Stimulated activated CD4-positive, alpha-beta T cell treated with anti-CD3 and anti-CD28 coated beads, Interleukin-1b, Interleukin-23, amount 100 ng/mL, for 1 hour (primary cell): Measurements from ENCODE around the gene KIAA0319L.
A peak's percentile ranks its signal among the peaks of the same experiment; 100 is the strongest.

Source experiments
- DNase-seq, 2 donors: peaks; one replicate each; pipeline ENCODE4 v3.0.0-alpha.2; 2020; ENCODE audit warnings: low read depth in 2 of 2

KIAA0319L gene

DNA sequence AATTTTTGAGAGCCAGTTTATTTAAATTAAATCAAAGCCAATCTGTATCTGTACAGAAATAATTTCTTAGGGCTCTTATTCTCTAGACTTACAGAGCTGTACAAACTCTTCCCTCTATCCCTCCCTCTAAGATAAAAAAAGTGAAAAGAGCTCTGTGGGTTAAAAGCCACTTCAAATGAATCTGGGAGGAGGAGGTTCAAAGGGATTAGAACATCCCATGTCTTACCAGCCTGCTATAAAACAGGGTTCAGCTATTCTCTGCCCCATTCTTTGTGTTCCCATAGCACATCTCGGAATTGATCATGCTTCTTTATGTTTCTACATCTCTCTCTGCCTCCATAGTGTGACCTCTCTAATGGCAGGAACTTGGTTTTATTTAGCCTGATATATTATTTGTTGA is 19.4 kb downstream of the KIAA0319L start:
- DNase-seq: no peak

DNA sequence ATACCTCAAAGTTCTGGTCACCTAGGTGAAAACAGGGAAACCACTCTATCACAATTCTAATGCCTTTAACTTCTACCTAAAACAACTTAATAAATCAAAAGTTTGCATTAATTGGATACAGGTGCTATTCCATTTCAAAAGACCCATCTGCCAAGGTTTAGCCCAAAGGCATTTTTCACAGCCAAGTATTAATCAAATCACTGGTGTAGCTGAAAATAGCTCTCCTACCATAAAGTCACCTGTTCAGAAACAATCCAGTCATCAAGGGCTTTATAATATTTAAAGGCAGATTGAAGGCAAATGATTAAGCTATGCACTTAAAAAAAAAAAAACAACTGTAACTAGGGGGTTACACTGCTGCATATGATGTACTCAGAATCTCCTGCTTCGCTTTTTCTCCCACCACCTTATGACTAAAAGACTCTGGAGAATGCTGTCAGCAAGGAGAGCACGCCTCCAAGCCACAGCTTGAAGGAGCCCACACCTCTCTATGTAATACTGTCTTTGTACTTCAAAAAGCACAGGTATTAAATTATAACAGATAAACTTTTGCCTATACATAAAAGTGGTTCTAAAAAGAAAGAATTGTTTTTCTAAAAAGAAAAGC is 20.5 kb downstream of the KIAA0319L start:
- no peak for DNase-seq

DNA sequence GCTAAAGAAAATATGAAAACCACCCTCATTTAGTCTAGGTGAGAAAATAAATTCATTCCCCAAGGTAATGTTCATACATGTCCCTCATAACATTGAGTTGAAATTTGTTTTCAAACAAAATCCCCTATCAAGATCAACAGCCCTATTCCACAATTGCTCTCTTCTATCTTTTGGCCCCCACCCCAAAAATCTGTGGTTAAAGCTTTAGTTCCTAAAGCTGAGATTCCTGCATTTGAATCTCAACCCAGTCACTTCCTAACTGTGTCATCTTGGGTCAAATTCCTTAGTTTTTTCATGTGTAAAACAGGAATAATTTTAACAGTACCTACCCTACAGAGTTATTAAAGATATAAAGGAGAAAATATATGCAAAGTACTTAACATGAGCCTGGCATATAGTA is 22.0 kb downstream of the KIAA0319L start:
- no peak for DNase-seq

DNA sequence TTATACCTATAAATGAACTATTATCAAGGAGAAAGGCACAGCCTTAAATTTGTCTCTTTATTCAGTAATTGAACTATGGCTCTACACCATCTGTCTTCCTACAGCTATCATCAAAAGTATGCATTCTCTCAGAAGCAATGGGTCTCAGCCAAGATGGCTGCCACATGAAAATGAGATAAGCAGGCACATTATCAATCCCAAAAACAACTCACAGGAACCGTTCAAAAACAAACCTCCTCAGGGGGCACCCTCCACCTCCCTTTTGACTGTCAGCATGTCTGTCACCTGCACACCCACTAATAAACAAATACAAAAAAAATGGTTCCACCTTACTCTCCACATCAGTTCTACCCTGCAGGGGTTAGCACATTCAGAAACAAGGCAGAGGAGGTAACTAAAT is 23.6 kb downstream of the KIAA0319L start:
- no peak for DNase-seq

DNA sequence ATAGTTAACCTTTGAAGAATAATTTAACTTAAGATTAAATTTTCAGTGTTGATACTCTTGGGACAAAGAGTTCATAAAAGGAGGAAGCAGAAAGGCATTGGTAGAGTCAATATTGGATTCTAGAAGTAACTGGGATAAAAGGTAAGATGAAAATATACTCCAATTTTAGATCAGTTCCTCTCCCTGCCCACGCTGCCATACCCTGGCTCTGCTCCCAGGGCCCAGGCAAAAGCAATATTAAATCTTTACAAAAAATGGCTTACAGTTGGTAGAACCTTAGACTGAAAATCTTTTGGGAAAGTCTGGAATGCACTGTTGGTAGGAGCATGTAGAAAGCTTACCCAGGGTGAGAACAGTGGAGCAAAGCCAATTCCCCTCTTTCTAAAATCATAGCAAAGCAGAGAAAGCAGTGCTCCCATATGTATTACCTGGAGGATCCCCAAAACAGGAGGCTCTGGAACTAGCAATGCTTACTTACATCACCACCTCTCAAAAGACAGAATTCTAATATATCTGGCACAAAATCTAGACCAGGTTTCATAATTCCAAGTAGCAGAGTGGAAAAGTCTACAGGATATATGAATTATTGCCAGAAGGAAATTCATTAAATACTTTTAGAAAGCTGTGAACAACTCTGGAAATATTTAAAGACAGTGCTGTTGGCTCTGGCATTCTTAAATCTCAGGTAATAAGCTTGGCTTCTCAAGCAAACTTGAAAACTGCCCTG is 24.5 kb downstream of the KIAA0319L start:
- no peak for DNase-seq

DNA sequence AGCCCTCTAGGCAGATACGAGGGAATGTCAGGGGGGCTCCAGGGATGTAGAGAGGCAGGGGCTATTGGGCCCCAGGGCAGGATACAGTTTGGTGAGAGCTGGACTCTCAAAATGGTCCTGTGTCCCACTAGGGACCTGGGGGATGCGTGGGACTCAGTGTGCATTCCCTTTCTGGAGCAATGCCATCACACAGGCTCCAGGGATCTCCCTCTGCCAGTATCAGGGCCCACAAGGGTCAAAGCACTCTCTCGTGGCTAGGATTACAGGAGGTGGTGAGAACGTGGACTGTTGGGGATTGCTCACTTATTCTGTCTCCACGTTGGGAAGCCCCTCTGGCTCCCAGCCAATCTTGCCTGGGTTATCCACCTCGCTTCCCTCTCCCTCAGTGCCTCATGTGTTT is 25.8 kb downstream of the KIAA0319L start:
- no peak for DNase-seq

DNA sequence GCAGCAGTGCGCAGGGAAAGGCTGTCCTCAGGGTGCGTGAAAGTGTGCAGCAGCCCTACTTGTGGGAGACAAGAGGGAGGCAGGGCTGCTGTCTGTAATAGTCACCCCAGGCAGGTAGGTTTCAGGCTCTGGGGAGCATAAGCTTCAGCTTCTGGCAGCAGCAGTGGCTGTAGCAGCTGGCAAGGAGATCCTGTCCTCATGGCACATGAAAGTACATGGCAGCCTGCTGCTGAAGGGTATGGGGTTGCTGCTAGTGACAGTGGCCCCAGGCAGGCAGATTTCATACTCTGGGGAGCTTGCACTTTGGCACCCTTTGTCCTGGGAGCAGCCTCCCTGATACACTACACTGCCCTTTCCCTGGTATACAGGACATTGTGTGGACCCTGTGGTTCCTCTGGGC is 26.3 kb downstream of the KIAA0319L start:
- DNase-seq: no peak

DNA sequence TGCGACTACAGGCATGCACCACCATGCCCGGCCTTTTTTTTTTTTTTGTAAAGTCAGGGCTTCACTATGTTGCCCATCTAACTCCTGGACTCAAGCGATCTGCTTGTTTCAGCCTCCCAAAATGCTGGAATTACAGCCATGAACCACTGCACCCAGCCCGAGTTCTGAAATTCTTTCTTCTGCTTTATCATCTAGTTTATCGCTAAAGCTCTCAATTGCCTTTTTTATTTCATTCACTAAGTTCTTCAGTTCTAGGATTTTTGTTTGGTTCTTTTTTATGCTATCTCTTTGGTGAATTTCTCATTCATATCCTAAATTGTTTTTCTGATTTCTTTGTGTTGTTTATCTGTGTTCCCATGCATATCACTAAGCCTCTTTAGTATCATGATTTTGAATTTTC is 27.0 kb downstream of the KIAA0319L start:
- no peak for DNase-seq

DNA sequence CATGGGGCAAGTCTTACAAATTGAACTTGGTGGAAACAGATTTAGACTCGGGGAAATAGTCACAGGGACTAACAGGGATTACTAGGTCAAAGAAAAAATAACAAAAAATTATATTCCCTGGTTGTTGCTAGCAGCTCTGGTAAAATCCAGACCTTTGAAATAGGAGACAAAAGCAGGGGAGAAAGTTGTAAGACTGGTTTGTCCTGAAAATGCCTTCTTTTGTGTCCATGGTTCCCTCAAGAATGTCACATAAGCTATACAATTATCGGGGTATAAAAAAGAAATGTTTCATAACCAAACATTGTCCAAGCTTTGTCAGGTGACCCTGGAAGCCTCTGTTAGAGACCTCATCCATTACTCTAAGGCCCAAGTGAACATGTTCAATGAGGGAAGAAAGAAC is 33.1 kb downstream of the KIAA0319L start:
- no peak for DNase-seq

DNA sequence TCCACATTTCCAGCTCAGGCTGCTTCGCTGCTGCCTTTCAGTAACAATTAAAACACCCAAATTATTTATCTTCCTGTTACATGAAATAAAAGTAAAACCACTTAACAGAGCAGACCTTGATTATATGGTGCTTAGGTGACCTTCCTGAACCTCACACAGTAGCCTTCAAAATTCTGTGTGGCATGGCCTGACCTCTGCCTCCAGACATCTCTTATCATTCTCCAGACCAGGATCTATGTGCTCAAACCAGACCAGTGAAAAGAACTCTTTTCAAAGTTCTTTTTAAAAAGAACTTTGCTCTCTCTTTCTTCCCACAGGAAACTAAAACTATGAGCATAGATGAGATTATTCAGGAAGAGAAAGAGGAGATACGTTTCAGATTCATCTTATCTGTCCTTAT is 37.8 kb downstream of the KIAA0319L start:
- no peak for DNase-seq

DNA sequence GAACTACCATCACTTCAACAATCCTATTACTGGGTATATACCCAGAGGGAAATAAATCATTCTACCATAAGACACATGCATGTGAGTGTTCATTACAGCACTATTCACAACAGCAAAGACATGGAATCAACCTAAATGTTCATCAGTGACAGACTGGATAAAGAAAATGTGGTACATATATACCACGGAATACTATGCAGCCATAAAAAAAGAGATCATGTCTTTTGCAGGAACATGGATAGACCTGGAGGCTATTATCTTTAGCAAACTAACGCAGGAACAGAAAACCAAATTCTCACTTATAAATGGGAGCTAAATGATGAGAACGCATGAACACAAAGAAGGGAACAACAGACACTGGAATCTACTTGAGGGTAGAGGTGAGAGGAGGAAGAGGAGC is 39.0 kb downstream of the KIAA0319L start:
- no peak for DNase-seq

DNA sequence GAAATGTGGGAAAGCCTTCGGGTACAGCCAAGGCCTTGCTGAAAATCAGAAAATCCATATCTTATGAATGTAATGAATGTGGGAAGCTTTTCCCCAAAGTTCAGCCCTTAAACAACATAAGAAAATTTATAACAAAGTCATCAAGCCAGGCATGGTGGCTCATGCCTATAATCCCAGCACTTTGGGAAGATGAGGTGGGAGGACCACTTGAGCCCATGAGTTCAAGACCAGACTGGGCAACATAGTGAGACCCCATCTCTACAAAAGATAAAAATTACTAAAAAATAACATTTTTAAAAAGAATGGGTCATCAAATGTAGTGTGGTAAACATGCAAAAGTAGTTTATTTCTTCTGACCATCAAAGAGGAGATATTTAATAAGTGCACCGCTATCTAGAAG is 45.9 kb downstream of the KIAA0319L start:
- DNase-seq: no peak

DNA sequence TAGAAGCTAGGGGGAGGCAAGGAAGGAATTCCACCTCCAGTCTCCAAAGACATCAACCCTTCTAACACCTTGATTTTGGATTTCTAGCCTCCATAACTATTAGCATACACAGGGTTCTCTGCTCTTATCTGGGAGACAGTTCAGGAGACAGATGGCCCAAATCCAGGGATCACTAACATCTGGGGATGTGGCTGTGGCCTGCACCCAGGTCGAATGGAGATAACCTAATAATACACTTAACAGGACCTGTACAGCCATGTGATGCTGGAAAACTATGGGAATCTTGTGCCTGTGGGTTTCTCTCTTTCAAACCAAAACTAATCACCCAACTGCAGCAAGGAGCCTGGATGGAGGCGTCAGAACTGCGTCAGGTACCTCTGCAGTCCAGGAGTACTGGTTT is 47.6 kb downstream of the KIAA0319L start:
- DNase-seq: no peak

DNA sequence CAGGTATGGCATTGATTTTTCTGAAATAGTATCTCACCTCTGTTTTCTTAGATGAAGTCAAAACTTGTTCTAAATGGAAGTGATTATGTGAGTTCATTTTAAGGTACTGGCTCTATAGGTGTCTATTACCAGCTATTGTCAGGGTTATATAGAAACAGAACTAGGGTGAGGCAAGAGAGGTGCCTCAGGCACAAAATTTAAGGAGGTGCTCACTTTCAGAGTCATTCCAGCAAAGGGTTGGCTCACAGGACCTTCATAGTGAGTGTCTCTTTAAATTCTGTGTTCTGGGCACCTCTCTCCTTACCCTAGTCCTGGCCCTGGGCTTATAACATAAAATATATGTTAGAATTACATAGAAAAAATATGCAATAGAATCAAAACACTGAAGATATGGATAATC is 49.3 kb downstream of the KIAA0319L start:
- DNase-seq: no peak

DNA sequence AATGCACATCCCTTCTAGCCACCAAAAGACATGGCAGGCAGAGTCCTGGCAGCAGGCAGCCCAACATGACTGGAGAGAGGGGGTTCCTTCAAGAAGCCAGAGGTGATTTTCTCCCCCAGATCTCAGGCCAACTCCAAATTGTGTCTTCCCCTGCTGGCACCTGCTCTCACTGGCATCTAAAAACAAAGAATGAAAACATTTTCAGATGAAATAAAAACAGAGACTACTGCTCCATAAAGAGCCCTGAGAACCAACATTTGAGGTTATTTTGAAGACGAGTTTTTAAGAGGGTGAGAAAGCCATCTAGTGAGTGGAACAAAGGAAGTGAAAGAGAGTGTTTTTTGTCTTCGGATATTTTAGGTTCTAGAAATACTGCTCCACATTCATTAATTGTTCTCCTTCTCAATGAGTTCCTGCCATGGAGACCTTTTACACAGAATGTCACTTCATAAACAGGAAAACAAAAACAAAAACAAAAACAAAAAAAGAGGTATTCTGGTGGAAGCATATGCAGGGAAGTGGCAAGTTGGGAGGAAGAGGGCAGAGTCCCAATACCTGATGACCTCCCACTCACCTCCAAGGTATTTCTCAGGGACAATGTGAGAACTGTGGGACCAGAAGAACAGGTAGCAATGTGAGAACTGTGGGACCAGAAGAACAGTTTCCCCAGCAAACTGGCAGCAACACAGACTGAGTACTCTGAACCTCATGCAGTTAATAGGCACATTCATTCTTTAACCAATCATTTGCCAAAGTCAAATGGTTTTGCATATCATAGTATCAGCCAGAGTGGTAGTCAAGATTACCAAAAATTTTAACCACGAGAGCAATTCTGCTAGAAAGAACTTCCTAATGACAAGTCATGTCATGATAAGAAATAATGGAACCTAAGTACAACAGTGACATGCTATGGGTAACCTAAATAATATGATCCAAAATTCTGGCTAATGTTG is 50.0 kb downstream of the KIAA0319L start:
- no peak for DNase-seq

DNA sequence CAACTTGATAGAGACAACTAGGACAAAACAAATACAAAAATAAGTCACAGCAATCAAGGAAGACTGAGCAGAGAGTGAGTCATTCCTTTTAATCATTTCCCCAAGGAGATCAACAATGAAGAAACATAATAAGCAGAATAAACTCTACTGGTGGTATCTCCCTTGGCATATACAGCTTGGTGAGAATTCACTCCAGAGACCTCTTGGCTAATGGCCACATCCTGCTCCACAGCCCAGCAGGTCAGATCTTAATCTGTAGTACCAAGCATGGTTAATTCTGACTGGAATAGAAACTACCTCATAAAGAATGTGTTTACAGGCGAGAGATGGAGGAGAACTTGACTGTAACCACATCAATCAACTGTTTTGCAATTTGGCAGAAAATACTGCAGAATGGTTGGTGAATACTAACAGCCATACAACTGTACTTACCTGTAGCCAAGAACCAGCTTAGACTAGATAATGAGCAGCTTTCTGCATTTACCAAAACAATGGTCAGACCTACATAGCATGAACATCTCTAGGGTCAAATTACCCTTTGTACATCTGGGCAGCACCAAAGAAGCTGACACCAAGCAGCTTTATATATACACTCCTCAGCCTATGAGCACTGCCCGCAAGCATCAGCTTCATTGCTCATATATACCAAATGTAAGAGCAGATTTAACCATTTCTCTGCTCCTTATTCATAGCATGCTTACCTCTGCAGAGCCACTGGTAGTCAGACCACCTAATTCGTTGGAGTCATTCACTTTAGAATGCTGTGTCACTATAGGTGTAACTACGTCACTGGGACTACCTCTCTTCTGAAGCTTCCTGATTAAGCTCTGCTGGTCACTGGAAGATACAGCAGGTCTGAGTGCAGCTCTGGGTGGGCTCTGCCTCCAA is 51.0 kb downstream of the KIAA0319L start:
- peak in 1 of 2 donors; percentile 9 for DNase-seq

DNA sequence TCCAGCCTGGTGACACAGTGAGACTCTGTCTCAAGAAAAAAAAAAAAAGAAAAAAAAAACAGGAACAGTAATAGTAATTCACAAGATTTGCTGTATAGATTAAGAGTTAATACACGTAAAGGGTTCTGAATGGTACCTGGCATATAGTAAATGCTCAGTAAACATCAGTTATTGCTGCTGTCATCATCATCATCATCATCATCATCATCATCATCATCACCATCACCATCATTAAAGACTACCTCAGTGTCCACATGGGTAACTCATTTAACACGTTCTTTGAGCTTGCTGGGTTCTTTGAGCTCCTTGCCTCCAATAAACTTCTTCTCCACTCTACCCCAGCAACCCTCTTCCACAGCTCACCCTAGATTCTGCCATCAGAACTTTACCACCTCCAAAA is 55.0 kb downstream of the KIAA0319L start:
- no peak for DNase-seq

DNA sequence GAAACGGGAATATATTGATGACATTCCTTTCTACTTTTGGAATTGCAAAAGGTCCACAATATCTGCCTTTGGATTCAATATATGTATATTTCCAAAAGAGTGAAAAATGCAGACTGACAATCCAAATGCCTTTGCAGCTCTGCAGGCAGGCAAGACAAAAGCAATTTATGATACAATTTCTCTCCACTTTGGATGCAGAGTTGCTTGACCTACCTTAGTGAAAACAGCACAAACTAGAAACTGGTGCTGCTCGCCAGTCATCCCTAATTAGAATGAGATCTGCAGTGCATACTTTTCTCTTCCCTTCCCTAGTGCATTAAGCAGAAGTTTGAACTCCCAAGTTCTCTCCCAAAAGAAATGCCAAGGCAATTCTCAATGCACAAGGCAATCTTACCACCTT is 56.8 kb downstream of the KIAA0319L start:
- DNase-seq: no peak

DNA sequence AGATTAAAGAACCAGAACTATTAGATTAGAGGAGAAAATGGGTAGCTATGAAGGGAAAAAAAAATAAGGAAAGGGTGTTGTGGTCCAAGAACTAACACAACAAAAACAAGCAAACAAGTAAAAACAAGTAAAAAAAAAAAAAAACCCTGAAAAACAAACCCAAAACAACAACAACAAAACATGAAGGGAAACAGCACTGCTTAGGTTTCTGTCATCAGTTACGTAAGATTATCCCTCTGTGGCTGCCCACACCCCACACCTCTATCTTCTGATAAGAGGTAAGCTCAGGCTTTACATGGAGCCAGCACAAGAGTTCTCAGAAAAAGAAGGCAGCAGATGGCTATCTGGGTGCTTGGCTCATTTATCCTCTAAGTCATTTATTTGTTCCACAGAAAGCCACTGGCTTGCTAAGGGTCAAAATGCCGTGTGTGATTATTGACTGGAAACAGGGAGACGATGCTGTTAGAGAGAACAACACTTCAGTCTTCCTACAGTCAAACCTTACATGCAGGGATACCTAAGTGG is 57.5 kb downstream of the KIAA0319L start:
- DNase-seq: no peak

DNA sequence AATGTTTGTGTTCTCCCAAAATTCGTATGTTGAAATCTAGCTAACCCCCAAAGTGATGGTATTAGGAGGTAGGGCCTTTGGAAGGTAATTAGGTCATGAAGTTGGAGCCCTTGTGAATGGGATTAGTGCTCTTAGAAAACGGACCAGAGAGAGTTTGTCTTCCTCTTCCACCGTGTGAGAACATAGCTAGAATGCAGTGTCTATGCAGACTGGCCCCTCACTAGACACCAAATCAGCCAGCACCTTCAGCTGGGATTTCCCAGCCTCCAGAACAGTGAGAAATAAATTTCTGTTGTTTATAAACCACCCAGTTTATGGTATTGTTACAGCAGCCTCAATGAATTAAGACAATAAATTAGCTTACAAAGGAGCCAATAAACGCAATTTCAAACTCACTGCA is 58.0 kb downstream of the KIAA0319L start:
- no peak for DNase-seq

DNA sequence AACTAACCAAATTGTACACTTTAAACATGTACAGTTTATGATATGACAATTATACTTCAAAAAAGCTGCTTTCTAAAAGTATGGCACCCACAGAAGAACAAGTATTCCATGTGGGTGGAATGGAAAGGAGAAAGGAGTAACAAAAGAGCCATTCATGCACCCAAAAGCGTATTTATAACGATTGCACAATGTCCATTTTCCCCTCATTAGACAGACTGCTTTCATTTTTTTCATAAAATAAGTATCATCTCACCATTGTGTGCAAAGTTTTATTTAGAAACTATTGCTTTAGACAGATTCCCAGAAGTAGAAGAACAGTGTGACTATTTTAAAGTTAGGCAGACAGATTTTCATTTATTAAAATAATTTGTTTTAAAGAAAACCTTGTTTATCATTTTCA is 59.6 kb downstream of the KIAA0319L start:
- no peak for DNase-seq
